IMR-90 (cell line): ENCODE measurements around the gene ARHGAP10.

Experiments used
- CTCF ChIP-seq: conservative IDR thresholded peaks from 2 replicates; pipeline ENCODE4 v1.5.1; 2012; ENCODE audit warnings: mild to moderate bottlenecking, low read depth, low read length, improper control_type of control experiment
- MAZ ChIP-seq: IDR thresholded peaks from 2 replicates; pipeline ENCODE4 v1.6.1; 2012; ENCODE audit warnings: low read depth, mild to moderate bottlenecking, low read length, improper control_type of control experiment, moderate library complexity, borderline replicate concordance
- POLR2A ChIP-seq: IDR thresholded peaks from 2 replicates; pipeline ENCODE4 v1.6.1; 2012; ENCODE audit warnings: mild to moderate bottlenecking, low read depth, low read length

DNA sequence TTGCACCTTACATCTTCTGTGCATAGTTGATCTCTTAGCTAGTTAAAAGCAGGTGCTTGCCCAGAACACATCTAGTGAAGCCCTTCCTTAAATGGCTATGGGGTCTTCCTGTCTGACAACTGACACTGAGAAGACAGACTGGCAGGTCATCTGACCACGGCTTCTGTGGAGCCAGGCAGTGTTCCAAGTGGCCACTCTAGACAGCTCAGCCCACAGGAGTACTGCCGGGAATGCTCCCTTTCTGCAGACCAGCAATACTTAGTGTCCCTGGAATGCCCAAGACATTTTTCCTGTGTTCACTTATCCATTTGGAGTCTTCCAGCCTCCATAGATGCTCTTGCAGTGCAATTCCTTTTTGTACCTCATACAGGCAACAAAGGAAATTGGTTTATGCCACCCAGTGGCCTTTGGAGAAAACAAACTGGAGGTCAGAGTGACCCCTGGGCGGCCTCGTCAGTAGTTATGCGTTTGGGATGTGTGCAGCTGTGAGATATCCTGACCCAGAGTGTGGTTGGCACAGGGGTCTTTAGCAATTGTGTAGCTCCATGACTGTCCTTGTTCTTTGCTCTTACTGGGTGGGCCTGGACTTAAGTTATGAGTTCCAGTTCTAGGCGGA is 335.5 kb downstream of the ARHGAP10 start:
- TF ChIP-seq POLR2A (no peak), CTCF (no peak), MAZ (no peak)
